K562 (cell line): ENCODE results near the gene TMSB10. TPM values are rescaled to one million over a fixed set of nuclear protein-coding genes. Genes with fewer than 3 reads are reported as not detected.

Experiments
- BACH1 ChIP-seq: fragments of 200-800 bp; sonication (Bioruptor generic); IDR thresholded peaks from 2 replicates; pipeline ENCODE4 v1.6.1; 2016; ENCODE audit warnings: missing genetic modification characterization, missing compliant biosample characterization
- BMI1 ChIP-seq: fragments of 150-350 bp; IDR thresholded peaks from 2 replicates; pipeline ENCODE4 v1.6.1; 2014; ENCODE audit warnings: low read length
- E4F1 ChIP-seq: fragments of 250-450 bp; sonication (Bioruptor Pico); IDR thresholded peaks from 2 replicates; pipeline ENCODE4 v1.5.0; 2021; ENCODE audit warnings: mild to moderate bottlenecking, borderline replicate concordance
- IRF2 ChIP-seq: sonication (generic); formaldehyde crosslinking; IDR thresholded peaks from 2 replicates; pipeline ENCODE4 v1.8.1; 2022; ENCODE audit warnings: mild to moderate bottlenecking, missing genetic modification reagents
- KAT2B ChIP-seq: IDR thresholded peaks from one replicate; pipeline ENCODE4 v1.6.1; 2012; ENCODE audit warnings: low read depth, mild to moderate bottlenecking, control low read depth, inconsistent platforms, low read length, moderate library complexity
- MECOM ChIP-seq: fragments of 250-450 bp; sonication (Bioruptor Pico); IDR thresholded peaks from 2 replicates; pipeline ENCODE4 v1.8.0; 2022; ENCODE audit warnings: inconsistent platforms
- NFATC3 ChIP-seq: fragments of 450-650 bp; IDR thresholded peaks from 2 replicates; pipeline ENCODE4 v1.6.1; 2017; ENCODE audit warnings: mild to moderate bottlenecking
- NFXL1 ChIP-seq: fragments of 450-650 bp; formaldehyde crosslinking; IDR thresholded peaks from 2 replicates; pipeline ENCODE4 v1.4.0; 2021; ENCODE audit warnings: mild to moderate bottlenecking
- NR1H2 ChIP-seq: sonication (generic); formaldehyde crosslinking; IDR thresholded peaks from 2 replicates; pipeline ENCODE4 v1.4.0; 2020; ENCODE audit warnings: mild to moderate bottlenecking, missing genetic modification reagents
- PRMT5 ChIP-seq: sonication (generic); formaldehyde crosslinking; IDR thresholded peaks from 2 replicates; pipeline ENCODE4 v1.5.0; 2020; ENCODE audit warnings: missing genetic modification reagents
- RBM22 ChIP-seq: fragments of 200-400 bp; formaldehyde crosslinking; IDR thresholded peaks from 2 replicates; pipeline ENCODE4 v1.6.1; 2018; ENCODE audit warnings: low read length, low read depth; ENCODE audit not compliant: poor library complexity, severe bottlenecking
- SRSF7 ChIP-seq: fragments of 200-400 bp; formaldehyde crosslinking; optimal IDR thresholded peaks from 2 replicates; pipeline ENCODE3; 2017; ENCODE audit warnings: mild to moderate bottlenecking, low read depth, low read length
- STAT6 ChIP-seq: sonication (generic); formaldehyde crosslinking; IDR thresholded peaks from 2 replicates; pipeline ENCODE4 v1.8.1; 2023; ENCODE audit warnings: mild to moderate bottlenecking, missing genetic modification reagents
- TEAD2 ChIP-seq: fragments of 450-650 bp; IDR thresholded peaks from 2 replicates; pipeline ENCODE4 v1.6.1; 2016; ENCODE audit warnings: missing genetic modification characterization, control low read depth, missing compliant biosample characterization
- THRAP3 ChIP-seq: fragments of 450-650 bp; IDR thresholded peaks from 2 replicates; pipeline ENCODE4 v1.6.1; 2016; ENCODE audit warnings: mild to moderate bottlenecking, inconsistent platforms, borderline replicate concordance
- TRIM28 ChIP-seq: fragments of 450-650 bp; IDR thresholded peaks from 2 replicates; pipeline ENCODE4 v1.6.1; 2017
- ZNF146 ChIP-seq: IDR thresholded peaks from one replicate; pipeline ENCODE4 v1.6.1; 2018; ENCODE audit warnings: missing compliant biosample characterization; ENCODE audit not compliant: unreplicated experiment
- ZNF23 ChIP-seq: fragments of 250-450 bp; sonication (Bioruptor Pico); IDR thresholded peaks from 2 replicates; pipeline ENCODE4 v1.4.0; 2020; ENCODE audit warnings: mild to moderate bottlenecking
- ZNF274 ChIP-seq: IDR thresholded peaks from 2 replicates; pipeline ENCODE4 v1.6.1; 2011; ENCODE audit warnings: low read depth, mild to moderate bottlenecking, low read length, moderate library complexity, borderline replicate concordance
- ZNF280B ChIP-seq: fragments of 250-450 bp; sonication (Bioruptor Pico); IDR thresholded peaks from 2 replicates; pipeline ENCODE4 v1.5.1; 2021; ENCODE audit warnings: mild to moderate bottlenecking
- ZNF764 ChIP-seq: fragments of 250-450 bp; sonication (Bioruptor Pico); IDR thresholded peaks from 2 replicates; pipeline ENCODE4 v1.4.0; 2020; ENCODE audit warnings: low read depth, mild to moderate bottlenecking, moderate library complexity
- ZNF780A ChIP-seq: fragments of 250-450 bp; sonication (Bioruptor Pico); IDR thresholded peaks from 2 replicates; pipeline ENCODE4 v1.5.0; 2021; ENCODE audit warnings: mild to moderate bottlenecking
- polyA plus RNA-seq, 8 experiments: library from polyadenylated mRNA; depleted of rRNA in 4 of 8; stranded (reverse) in 5 of 8; unstranded in 3 of 8; fragments of >200 nt; fragmentation: Nextera tagmentation in 2 of 8; fragmentation: Illumina TruSeq in 1 of 8; extraction: Ambion mirVana in 2 of 8; extraction: Trizol in 1 of 8; gene quantifications; 2 replicates each; pipeline versions ENCODE4 v1.2.1 to v1.2.3, GENCODE V29; 2011 to 2014; ENCODE audit warnings: inconsistent platforms in 1 of 8, missing spikeins in 1 of 8
- total RNA-seq, 7 experiments: library from RNA; depleted of rRNA in 6 of 7; stranded (reverse); fragments of >200 nt in 6 of 7; fragmentation: Illumina TruSeq in 2 of 7; extraction: Trizol in 2 of 7; gene quantifications; 2 replicates each; pipeline versions ENCODE4 v1.2.1 to v1.2.3, GENCODE V29; 2011 to 2021; ENCODE audit warnings: low replicate concordance in 1 of 7

TMSB10 gene
- total and polyA plus RNA-seq, 9 of the 15 experiments (the other 6 are each of a cell fraction or from before 2014, with no cell fraction given), result 382 to 2,226 (median 959) TPM

GRCh38 chr2:84905181-84906107, at the start of gene TMSB10 (continued):
- TF ChIP-seq RBM22 (peak; percentile 84), TRIM28 (no peak), NR1H2 (CRISPR knock-in tag) (no peak), ZNF23 (no peak), ZNF274 (no peak), E4F1 (CRISPR knock-in tag) (no peak), KAT2B (no peak), THRAP3 (no peak), SRSF7 (peak; percentile 77), NFATC3 (no peak), ZNF146 (no peak), ZNF280B (CRISPR knock-in tag) (no peak), IRF2 (CRISPR knock-in tag) (no peak), BACH1 (tag) (no peak), STAT6 (0 out of 2 replicates have a peak, but pooled peaks have one; percentile 30), ZNF780A (CRISPR knock-in tag) (no peak), TEAD2 (no peak), ZNF764 (CRISPR knock-in tag) (no peak), PRMT5 (CRISPR knock-in tag) (no peak), NFXL1 (CRISPR knock-in tag) (no peak), BMI1 (no peak), MECOM (CRISPR knock-in tag) (no peak)
